Glutamatergic neuron (in vitro differentiated cells): ENCODE results near the gene WDR70. TPM values are rescaled to one million over a fixed set of nuclear protein-coding genes. Genes with fewer than 3 reads are reported as not detected.

Experiments used
- DNase-seq: peaks from one replicate; pipeline ENCODE4 v3.0.0; 2022
- H3K27ac Mint-ChIP-seq: one replicate; pipeline ENCODE4 v1.8.0; 2020; ENCODE audit warnings: mild to moderate bottlenecking, mixed read lengths, inconsistent platforms; ENCODE audit not compliant: unreplicated experiment
- H3K27me3 Mint-ChIP-seq: one replicate; pipeline ENCODE4 v1.8.0; 2020; ENCODE audit warnings: mild to moderate bottlenecking, moderate library complexity, mixed read lengths, inconsistent platforms; ENCODE audit not compliant: unreplicated experiment
- H3K36me3 Mint-ChIP-seq: one replicate; pipeline ENCODE4 v1.8.0; 2020; ENCODE audit warnings: mild to moderate bottlenecking, mixed read lengths, inconsistent platforms; ENCODE audit not compliant: unreplicated experiment
- H3K4me1 Mint-ChIP-seq: one replicate; pipeline ENCODE4 v1.8.0; 2020; ENCODE audit warnings: mild to moderate bottlenecking, low read depth, mixed read lengths, inconsistent platforms; ENCODE audit not compliant: unreplicated experiment
- H3K4me3 Mint-ChIP-seq: one replicate; pipeline ENCODE4 v1.8.0; 2020; ENCODE audit warnings: mild to moderate bottlenecking, mixed read lengths, inconsistent platforms; ENCODE audit not compliant: unreplicated experiment
- H3K9me3 Mint-ChIP-seq: one replicate; pipeline ENCODE4 v1.8.0; 2020; ENCODE audit warnings: mild to moderate bottlenecking, moderate library complexity, mixed read lengths, inconsistent platforms; ENCODE audit not compliant: unreplicated experiment
- total RNA-seq: library from RNA; stranded (reverse); fragmentation: NEBNext Ultra II Directional; extraction: Animal tissue kit (Norgen Biotek cat#: 25700); gene quantifications from one replicate; pipeline ENCODE4 v1.2.1, GENCODE V29; 2021; ENCODE audit not compliant: unreplicated experiment
- TF ChIP-seq, protein P1 (sequence below): fragments of 200-600 bp; sonication (generic); IDR thresholded peaks from one replicate; pipeline ENCODE4 v1.5.0; 2021; ENCODE audit not compliant: partially characterized antibody, unreplicated experiment

Gene WDR70
- total RNA-seq, 1 donor from 2014 or later: 38.1 TPM

DNA sequence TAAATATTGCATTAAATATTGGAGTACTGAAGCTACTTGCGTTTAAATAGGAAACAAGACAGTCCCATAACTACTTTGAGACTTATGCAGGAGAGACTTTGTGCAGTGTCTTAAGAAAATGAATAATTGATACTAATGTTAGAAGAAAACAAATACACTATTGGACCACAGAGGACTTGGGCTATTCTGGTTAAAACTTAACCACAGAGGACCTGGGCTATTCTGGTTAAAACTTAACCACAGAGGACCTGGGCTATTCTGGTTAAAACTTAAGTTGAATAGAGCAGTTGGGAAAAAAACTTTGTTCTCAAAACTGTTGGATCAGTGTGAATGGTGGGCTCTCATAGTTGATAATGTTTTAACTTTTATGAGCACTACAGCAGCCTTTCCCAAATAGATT lies 141.7 kb downstream of the WDR70 start:
- Mint-ChIP-seq H3K36me3 (peaks cover 33% of the 10 kb centered on the region), H3K4me1 (no peaks in the 10 kb centered on the region), H3K27me3 (no peaks in the 10 kb centered on the region), H3K27ac (no peak overlapping the region), H3K9me3 (peaks cover 3% of the 10 kb centered on the region), H3K4me3 (no peak overlapping the region)
- TF ChIP-seq, protein P1, sequence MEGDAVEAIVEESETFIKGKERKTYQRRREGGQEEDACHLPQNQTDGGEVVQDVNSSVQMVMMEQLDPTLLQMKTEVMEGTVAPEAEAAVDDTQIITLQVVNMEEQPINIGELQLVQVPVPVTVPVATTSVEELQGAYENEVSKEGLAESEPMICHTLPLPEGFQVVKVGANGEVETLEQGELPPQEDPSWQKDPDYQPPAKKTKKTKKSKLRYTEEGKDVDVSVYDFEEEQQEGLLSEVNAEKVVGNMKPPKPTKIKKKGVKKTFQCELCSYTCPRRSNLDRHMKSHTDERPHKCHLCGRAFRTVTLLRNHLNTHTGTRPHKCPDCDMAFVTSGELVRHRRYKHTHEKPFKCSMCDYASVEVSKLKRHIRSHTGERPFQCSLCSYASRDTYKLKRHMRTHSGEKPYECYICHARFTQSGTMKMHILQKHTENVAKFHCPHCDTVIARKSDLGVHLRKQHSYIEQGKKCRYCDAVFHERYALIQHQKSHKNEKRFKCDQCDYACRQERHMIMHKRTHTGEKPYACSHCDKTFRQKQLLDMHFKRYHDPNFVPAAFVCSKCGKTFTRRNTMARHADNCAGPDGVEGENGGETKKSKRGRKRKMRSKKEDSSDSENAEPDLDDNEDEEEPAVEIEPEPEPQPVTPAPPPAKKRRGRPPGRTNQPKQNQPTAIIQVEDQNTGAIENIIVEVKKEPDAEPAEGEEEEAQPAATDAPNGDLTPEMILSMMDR: no peak
- DNase-seq: no peak

DNA sequence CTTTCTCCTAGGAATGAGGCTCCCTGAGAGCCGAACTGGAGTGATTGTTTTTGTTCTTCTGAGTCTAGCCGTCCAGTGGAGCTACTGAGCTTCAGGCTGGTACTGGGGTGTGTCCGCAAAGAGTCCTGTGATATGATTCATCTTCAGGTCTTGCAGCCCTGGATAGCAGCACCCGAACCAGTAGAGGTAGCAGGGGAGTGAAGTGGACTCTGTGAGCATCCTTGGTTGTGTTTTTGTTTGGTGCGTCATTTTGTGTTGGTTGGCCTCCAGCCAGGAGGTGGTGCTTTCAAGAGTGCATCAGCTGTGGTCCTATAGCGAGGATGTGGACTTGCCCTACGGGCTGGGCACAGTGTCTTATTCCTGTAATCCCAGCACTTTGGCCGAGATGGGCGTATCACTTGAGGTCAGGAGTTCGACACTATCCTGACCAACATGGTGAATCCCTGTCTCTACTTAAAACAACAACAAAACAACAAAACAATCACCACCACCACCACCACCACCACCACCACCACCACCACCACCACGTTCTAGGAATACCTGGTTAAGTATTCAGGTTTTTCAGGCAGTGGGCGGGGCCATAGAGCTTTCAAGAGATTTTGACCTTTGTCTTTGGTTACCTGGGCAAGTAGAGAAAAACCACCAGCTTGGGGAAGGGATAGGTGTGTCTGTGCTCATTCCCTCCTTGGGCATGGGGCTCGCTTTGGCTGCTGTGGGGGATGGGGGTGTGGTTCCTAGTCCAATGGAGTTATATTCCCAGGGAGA lies 154.0 kb downstream of the WDR70 start:
- Mint-ChIP-seq H3K9me3 (no peaks in the 10 kb centered on the region), H3K27ac (no peak overlapping the region), H3K27me3 (no peaks in the 10 kb centered on the region), H3K4me1 (no peaks in the 10 kb centered on the region), H3K4me3 (no peak overlapping the region), H3K36me3 (peaks cover 8% of the 10 kb centered on the region)
- TF ChIP-seq, protein P1: no peak
- DNase-seq: no peak

DNA sequence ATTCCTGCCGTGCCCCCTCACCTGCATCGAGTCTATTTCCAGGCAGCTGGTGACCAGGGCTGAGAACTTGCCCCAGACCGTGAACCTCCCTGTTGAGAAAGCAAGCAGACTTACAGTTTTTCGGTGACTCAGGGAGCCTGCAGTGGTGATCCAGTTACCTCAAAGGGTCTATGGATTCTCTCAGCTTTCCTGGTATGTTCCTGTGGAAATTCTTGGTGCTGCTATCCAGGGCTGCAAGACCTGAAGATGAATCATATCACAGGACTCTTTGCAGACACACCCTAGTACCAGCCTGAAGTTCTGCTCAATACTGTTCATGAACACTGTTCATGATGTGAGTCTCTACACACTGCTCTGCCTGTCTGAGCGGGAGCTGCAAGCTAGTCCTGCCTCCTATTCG lies 154.7 kb downstream of the WDR70 start:
- Mint-ChIP-seq H3K27ac (no peak overlapping the region), H3K9me3 (no peaks in the 10 kb centered on the region), H3K4me1 (no peaks in the 10 kb centered on the region), H3K27me3 (no peaks in the 10 kb centered on the region), H3K4me3 (no peak overlapping the region), H3K36me3 (peaks cover 8% of the 10 kb centered on the region)
- DNase-seq: no peak
- TF ChIP-seq, protein P1: no peak

DNA sequence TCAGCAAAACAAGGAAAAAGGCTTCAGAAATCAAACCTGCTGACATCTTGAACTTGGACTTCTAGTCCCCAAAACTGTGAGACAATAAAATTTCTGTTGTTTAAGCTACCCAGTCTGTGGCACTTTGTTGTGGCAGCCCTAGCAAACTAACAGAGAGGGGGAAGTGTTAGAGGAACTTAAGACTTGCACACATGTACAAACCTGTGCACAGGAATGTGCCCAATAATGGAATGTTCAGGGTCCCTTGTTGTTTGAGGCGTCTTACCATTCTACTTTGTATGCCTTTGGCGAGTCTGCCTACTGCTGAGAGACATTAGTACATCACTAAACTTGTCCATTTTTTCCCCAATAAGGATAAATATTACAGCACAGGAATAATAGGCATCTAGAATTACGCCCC lies 160.3 kb downstream of the WDR70 start:
- TF ChIP-seq, protein P1: no peak
- Mint-ChIP-seq H3K4me3 (no peak overlapping the region), H3K36me3 (no peaks in the 10 kb centered on the region), H3K27ac (no peak overlapping the region), H3K27me3 (no peaks in the 10 kb centered on the region), H3K9me3 (no peaks in the 10 kb centered on the region), H3K4me1 (no peaks in the 10 kb centered on the region)
- no peak for DNase-seq

DNA sequence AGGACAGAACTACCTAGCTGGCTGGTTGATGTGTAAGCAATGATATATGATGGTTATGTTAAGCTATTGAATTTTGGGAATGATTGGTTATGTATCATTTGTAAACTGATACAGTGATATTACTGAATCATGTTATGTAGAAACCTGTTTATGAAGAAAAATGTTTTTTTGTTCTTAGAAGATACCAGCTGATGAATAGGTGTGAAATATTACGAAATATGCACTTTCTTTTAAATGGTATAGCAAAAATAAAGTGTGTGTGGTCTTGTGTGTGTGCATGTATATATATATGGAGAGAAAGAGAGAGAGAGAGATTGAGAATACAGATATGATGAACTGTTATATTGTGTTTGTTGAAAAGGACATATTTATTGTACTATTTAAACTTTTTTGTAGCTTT lies 164.1 kb downstream of the WDR70 start:
- no peak overlapping the region for H3K27ac Mint-ChIP-seq
- no peak for DNase-seq
- H3K36me3 Mint-ChIP-seq: no peaks in the 10 kb centered on the region
- no peaks in the 10 kb centered on the region for H3K27me3 Mint-ChIP-seq
- H3K9me3 Mint-ChIP-seq: no peaks in the 10 kb centered on the region
- no peaks in the 10 kb centered on the region for H3K4me1 Mint-ChIP-seq
- H3K4me3 Mint-ChIP-seq: no peak overlapping the region
- TF ChIP-seq, protein P1: no peak
